ENCODE measurements around the gene CMC1.

Gene CMC1

DNA sequence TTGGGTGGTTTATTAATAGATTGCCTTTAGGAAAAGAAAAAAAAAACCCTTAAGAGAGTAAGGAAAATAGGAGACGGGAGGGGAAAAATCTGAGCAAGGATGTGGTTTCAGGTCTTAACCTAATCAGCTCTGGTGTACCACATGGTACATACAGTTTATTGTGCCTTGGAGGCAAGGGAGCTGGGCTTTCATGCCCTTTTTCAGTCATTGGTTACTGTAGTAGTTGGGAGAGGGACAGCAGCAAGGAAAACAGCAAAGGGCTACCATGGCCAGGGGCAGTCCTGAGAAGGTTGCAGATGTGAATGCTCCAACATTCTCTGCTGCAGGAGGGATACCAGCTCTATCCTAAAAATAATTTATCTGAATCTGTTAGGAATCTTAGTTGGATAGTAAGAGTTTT is 5.9 kb downstream of the CMC1 start:
- Histone ChIP-seq H3K4me3 (ENCODE audit: insufficient read depth, low read length, poor library complexity, severe bottlenecking) (no peak overlapping the region), H2AFZ (ENCODE audit: low read depth, low read length, severe bottlenecking) (no peak overlapping the region), H3K9ac (ENCODE audit: low read length) (no peak overlapping the region), H3K9me2 (replicated peaks; ENCODE audit: insufficient read depth, low read length) (no peaks in the 10 kb centered on the region), H4K20me1 (ENCODE audit: low read depth, low read length) (peaks cover 3% of the 10 kb centered on the region; the same call in 1 of the 2 replicates), H3K27me3 (ENCODE audit: low read length) (no peaks in the 10 kb centered on the region), H3K79me2 (ENCODE audit: insufficient read depth, low read length) (peaks cover 75% of the 10 kb centered on the region), H3K9me3 (ENCODE audit: insufficient read depth, low read length) (no peaks in the 10 kb centered on the region), H3F3A (ENCODE audit: insufficient read depth) (no peaks in the 10 kb centered on the region), H3K36me3 (ENCODE audit: low read length) (no peaks in the 10 kb centered on the region), H3K27ac (ENCODE audit: low read depth, low read length) (no peak overlapping the region), H3K4me2 (ENCODE audit: low read depth, low read length, poor library complexity, severe bottlenecking) (no peak overlapping the region)
- no peak for TF ChIP-seq EZH2phosphoT487 (conservative IDR thresholded peaks at IDR 0.05; ENCODE audit: low read length)
- TF ChIP-seq, protein P1, sequence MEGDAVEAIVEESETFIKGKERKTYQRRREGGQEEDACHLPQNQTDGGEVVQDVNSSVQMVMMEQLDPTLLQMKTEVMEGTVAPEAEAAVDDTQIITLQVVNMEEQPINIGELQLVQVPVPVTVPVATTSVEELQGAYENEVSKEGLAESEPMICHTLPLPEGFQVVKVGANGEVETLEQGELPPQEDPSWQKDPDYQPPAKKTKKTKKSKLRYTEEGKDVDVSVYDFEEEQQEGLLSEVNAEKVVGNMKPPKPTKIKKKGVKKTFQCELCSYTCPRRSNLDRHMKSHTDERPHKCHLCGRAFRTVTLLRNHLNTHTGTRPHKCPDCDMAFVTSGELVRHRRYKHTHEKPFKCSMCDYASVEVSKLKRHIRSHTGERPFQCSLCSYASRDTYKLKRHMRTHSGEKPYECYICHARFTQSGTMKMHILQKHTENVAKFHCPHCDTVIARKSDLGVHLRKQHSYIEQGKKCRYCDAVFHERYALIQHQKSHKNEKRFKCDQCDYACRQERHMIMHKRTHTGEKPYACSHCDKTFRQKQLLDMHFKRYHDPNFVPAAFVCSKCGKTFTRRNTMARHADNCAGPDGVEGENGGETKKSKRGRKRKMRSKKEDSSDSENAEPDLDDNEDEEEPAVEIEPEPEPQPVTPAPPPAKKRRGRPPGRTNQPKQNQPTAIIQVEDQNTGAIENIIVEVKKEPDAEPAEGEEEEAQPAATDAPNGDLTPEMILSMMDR (IDR thresholded peaks at IDR 0.05; ENCODE audit: insufficient read depth, low read length, poor library complexity, severe bottlenecking), result no peak

DNA sequence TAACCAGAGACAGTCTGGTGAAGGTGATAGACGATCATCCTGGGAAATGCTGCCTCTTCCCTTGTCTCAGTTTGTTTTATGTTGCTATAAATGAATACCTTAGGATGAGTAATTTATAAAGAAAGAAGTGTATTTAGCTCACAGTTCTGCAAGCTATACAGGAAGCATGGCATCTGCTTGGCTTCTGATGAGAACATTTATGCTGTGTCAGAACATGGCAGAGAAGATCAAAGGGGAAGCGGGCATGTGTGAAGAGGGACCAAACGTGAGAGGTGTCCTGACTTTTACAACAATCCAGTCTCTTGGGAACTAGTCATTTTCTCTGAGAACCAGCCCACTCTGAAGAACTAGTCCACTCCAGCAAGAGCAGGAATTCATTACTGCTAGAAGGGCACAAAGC is 9.6 kb downstream of the CMC1 start:
- H3K36me3 ChIP-seq (ENCODE audit: low read length), result no peaks in the 10 kb centered on the region
- H2AFZ ChIP-seq (ENCODE audit: low read depth, low read length, severe bottlenecking), result no peak overlapping the region
- peaks cover 3% of the 10 kb centered on the region; the same call in 1 of the 2 replicates for H4K20me1 ChIP-seq (ENCODE audit: low read depth, low read length)
- no peaks in the 10 kb centered on the region for H3F3A ChIP-seq (ENCODE audit: insufficient read depth)
- no peak overlapping the region for H3K4me2 ChIP-seq (ENCODE audit: low read depth, low read length, poor library complexity, severe bottlenecking)
- no peaks in the 10 kb centered on the region for H3K9me2 ChIP-seq (replicated peaks; ENCODE audit: insufficient read depth, low read length)
- no peak overlapping the region for H3K9ac ChIP-seq (ENCODE audit: low read length)
- TF ChIP-seq EZH2phosphoT487 (conservative IDR thresholded peaks at IDR 0.05; ENCODE audit: low read length), result no peak
- TF ChIP-seq, protein P1 (IDR thresholded peaks at IDR 0.05; ENCODE audit: insufficient read depth, low read length, poor library complexity, severe bottlenecking), result no peak
- no peak overlapping the region for H3K4me3 ChIP-seq (ENCODE audit: insufficient read depth, low read length, poor library complexity, severe bottlenecking)
- H3K9me3 ChIP-seq (ENCODE audit: insufficient read depth, low read length), result no peaks in the 10 kb centered on the region
- H3K27ac ChIP-seq (ENCODE audit: low read depth, low read length), result no peak overlapping the region
- H3K79me2 ChIP-seq (ENCODE audit: insufficient read depth, low read length), result peaks cover 45% of the 10 kb centered on the region
- no peaks in the 10 kb centered on the region for H3K27me3 ChIP-seq (ENCODE audit: low read length)

DNA sequence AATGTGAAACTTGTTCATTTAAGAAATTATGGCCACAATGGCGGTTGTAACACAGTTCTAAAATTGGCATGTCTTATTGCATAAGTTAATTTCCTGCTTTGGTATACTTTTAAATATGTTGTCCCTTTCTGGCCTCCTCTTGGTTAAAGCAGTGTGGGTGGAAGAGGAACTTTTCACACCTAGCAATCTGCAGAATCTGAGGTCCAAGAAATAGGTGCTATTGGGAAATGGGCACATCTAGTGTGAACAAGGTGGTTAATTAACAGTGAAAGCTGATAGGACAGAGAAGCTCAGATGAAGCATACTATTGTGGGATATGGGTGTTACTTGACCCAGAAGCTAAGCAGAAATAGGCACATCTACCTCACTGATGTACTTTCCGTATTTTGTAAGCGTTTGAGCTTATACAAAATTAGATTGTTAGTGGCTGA is 10.6 kb downstream of the CMC1 start:
- H3K4me2 ChIP-seq (ENCODE audit: low read depth, low read length, poor library complexity, severe bottlenecking), result no peak overlapping the region
- no peaks in the 10 kb centered on the region for H3K27me3 ChIP-seq (ENCODE audit: low read length)
- no peaks in the 10 kb centered on the region for H3K9me2 ChIP-seq (replicated peaks; ENCODE audit: insufficient read depth, low read length)
- H2AFZ ChIP-seq (ENCODE audit: low read depth, low read length, severe bottlenecking), result no peak overlapping the region
- no peak overlapping the region for H3K27ac ChIP-seq (ENCODE audit: low read depth, low read length)
- H4K20me1 ChIP-seq (ENCODE audit: low read depth, low read length), result peaks cover 2% of the 10 kb centered on the region; the same call in 1 of the 2 replicates
- H3K79me2 ChIP-seq (ENCODE audit: insufficient read depth, low read length), result peaks cover 40% of the 10 kb centered on the region
- no peaks in the 10 kb centered on the region for H3K36me3 ChIP-seq (ENCODE audit: low read length)
- TF ChIP-seq EZH2phosphoT487 (conservative IDR thresholded peaks at IDR 0.05; ENCODE audit: low read length), result no peak
- TF ChIP-seq, protein P1 (IDR thresholded peaks at IDR 0.05; ENCODE audit: insufficient read depth, low read length, poor library complexity, severe bottlenecking), result no peak
- no peak overlapping the region for H3K4me3 ChIP-seq (ENCODE audit: insufficient read depth, low read length, poor library complexity, severe bottlenecking)
- no peaks in the 10 kb centered on the region for H3F3A ChIP-seq (ENCODE audit: insufficient read depth)
- no peaks in the 10 kb centered on the region for H3K9me3 ChIP-seq (ENCODE audit: insufficient read depth, low read length)
- no peak overlapping the region for H3K9ac ChIP-seq (ENCODE audit: low read length)
